H1 (cell line): Measurements from ENCODE around the gene TM4SF18.

ENCODE experiments used
- CREB1 ChIP-seq: IDR thresholded peaks from 2 replicates; pipeline ENCODE4 v1.6.1; 2012; ENCODE audit warnings: inconsistent platforms
- CTCF ChIP-seq, 3 experiments: IDR thresholded peaks; 1 replicate in 2 of 3; 2 replicates in 1 of 3; pipeline versions ENCODE4 v1.5.1 to v1.6.1; 2011; ENCODE audit warnings: low read length in 3 of 3, mild to moderate bottlenecking in 3 of 3, inconsistent platforms in 2 of 3, low read depth in 1 of 3, moderate library complexity in 1 of 3; ENCODE audit not compliant: insufficient read depth in 1 of 3; ENCODE audit errors: control extremely low read depth in 1 of 3
- GABPA ChIP-seq: IDR thresholded peaks from 2 replicates; pipeline ENCODE4 v1.6.1; 2011; ENCODE audit warnings: mild to moderate bottlenecking, low read length, moderate library complexity, borderline replicate concordance; ENCODE audit not compliant: insufficient read depth
- POLR2A ChIP-seq, 2 experiments: IDR thresholded peaks; 1 replicate in 1 of 2; 2 replicates in 1 of 2; pipeline ENCODE4 v1.6.1; 2011; ENCODE audit warnings: low read depth in 2 of 2, low read length in 2 of 2, mild to moderate bottlenecking in 2 of 2; ENCODE audit errors: control extremely low read depth in 1 of 2
- SP4 ChIP-seq: IDR thresholded peaks from 2 replicates; pipeline ENCODE4 v1.6.1; 2012; ENCODE audit warnings: low read length, inconsistent platforms
- SUZ12 ChIP-seq: fragments of 200-600 bp; sonication (generic); IDR thresholded peaks from 2 replicates; pipeline ENCODE4 v1.6.1; 2012; ENCODE audit warnings: mild to moderate bottlenecking, inconsistent platforms, low read length, moderate library complexity, mixed read lengths

DNA sequence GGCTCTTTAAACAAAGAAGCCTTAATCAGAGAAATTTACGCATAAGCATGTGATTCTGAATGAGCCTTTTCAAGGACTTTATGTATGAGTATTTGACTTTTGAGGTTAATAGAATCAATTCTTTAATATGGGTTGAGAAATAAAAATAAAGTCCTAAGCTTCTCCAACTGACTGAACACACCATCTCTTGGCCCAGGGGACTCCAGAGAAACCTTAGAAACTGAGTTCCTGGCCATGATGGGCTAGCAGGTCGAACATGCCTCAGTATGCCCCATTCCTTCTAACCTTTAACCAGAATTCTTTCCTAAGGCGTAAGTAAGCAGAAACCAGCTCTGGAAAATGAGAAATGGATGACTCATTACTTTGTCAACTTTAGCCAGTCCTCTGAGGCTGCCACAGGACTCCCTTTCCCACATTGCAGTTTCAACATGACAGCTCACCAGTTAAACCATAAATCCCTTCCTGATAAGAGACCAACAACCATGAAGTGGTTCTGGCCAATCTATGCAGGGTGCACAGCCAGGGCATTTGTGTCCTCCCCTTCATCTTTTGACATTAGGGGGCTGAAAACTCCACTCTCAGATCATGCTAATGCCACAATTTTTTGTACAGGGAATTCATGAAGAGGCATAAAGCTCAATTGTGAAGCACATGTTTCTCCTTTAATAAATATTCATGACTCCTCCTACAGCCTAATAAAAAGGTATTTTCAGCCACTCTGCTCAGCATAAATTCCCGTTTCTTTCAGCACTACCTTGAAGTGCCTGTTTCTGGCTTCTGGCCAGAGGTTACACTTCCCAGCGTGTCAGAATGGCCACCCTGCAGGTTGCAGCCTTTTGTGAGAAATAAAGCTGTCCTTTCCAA is 33.3 kb downstream of the TM4SF18 start:
- TF ChIP-seq SP4 = no peak
- TF ChIP-seq POLR2A (IDR thresholded peaks at IDR 0.05; ENCODE audit: control extremely low read depth in 1 of 2, low read depth in 2 of 2, low read length in 2 of 2) = no peak
- no peak for TF ChIP-seq SUZ12
- no peak for TF ChIP-seq CREB1
- TF ChIP-seq CTCF (IDR thresholded peaks at IDR 0.05; ENCODE audit: control extremely low read depth in 1 of 3, insufficient read depth in 1 of 3, low read depth in 1 of 3, low read length in 3 of 3) = no peak
- no peak for TF ChIP-seq GABPA
